Epithelial cell of proximal tubule (primary cell): ENCODE results near the gene THOC1. TPM values are rescaled to one million over a fixed set of nuclear protein-coding genes. Genes with fewer than 3 reads are reported as not detected.

ENCODE experiments used
- DNase-seq: peaks from one replicate; pipeline ENCODE4 v3.0.0-alpha.2; 2011; ENCODE audit warnings: low read depth
- H3K4me3 ChIP-seq: 2 replicates; pipeline ENCODE4 v1.5.1; 2011; ENCODE audit warnings: low read depth, mild to moderate bottlenecking, low read length
- total RNA-seq: library from RNA; depleted of rRNA; stranded (reverse); fragments of >200 nt; gene quantifications from 2 replicates; pipeline ENCODE4 v1.2.3, GENCODE V29; 2015
- TF ChIP-seq, protein P1 (sequence below): conservative IDR thresholded peaks from 2 replicates; pipeline ENCODE4 v1.5.1; 2012; ENCODE audit warnings: low read depth, mild to moderate bottlenecking, low read length

THOC1 gene
- total RNA-seq, 1 donor from 2014 or later = 30.6 TPM

DNA sequence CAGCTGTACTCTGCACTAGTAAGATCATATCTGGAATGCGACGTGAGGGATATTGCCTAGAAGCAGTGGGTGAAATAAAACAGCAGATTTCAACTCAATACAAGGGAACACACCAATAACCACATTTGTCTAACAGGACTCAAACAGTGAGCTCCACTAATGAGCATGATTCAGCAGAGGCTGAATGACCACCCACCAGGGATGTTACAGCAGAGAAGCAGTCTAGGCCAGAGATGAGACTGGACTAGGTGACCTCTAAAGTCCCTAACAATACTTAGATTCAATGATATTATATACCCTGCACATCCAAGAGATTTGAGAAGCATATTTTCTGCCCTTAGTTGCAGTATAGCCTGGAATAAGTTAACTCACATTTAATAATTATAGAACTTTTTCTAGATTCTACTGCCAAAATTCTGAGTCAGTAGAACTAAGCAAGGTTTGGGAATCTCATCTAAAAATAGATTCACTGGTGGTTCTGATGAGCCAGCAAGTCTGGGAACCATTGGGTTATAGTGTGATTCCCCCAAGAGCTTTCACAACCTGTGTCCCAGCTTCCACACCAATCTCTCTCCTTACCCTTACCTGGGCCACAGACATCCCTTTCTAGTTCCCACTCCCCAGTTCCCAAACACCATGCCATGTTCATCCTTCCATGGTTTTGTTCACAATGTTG lies 6.3 kb downstream of the THOC1 start:
- TF ChIP-seq, protein P1, sequence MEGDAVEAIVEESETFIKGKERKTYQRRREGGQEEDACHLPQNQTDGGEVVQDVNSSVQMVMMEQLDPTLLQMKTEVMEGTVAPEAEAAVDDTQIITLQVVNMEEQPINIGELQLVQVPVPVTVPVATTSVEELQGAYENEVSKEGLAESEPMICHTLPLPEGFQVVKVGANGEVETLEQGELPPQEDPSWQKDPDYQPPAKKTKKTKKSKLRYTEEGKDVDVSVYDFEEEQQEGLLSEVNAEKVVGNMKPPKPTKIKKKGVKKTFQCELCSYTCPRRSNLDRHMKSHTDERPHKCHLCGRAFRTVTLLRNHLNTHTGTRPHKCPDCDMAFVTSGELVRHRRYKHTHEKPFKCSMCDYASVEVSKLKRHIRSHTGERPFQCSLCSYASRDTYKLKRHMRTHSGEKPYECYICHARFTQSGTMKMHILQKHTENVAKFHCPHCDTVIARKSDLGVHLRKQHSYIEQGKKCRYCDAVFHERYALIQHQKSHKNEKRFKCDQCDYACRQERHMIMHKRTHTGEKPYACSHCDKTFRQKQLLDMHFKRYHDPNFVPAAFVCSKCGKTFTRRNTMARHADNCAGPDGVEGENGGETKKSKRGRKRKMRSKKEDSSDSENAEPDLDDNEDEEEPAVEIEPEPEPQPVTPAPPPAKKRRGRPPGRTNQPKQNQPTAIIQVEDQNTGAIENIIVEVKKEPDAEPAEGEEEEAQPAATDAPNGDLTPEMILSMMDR = no peak
- H3K4me3 ChIP-seq = no peak overlapping the region
- DNase-seq = no peak

DNA sequence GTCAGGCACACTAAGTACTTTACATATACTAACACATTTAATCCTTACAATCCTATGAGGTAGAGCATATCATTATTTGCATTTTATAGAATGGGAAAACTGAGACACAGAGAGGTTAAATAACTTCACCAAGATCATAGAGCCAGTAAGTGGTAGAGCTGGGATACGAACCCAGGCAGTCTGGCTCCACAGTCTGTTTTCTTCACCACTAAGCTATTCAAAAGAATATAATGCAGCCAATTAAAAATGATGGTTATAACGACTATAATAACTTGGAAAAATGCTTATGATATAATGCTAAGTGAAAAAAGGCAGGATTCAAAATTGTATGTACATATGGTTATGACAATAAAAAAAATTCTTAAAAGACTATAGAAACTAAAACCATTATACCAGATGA lies 7.3 kb downstream of the THOC1 start:
- TF ChIP-seq, protein P1 = no peak
- no peak overlapping the region for H3K4me3 ChIP-seq
- no peak for DNase-seq

DNA sequence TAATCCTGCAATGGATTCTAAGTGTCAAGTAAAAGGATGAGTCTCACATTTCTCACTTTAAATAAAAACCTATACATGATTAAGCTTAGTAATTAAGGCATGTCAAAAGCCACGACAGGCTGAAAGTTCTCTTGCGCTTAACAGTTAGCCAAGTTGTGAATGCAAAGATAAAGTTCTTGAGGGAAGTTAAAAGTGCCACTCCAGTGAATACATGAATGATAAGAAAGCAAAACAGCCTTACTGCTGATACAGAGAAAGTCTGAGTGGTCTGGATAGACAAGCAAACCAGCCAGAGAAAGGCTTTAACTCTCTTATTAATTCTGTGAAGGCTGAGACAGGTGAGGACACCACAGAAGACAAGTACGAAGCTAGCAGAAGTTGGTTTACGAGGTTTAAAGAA lies 12.7 kb downstream of the THOC1 start:
- DNase-seq = no peak

DNA sequence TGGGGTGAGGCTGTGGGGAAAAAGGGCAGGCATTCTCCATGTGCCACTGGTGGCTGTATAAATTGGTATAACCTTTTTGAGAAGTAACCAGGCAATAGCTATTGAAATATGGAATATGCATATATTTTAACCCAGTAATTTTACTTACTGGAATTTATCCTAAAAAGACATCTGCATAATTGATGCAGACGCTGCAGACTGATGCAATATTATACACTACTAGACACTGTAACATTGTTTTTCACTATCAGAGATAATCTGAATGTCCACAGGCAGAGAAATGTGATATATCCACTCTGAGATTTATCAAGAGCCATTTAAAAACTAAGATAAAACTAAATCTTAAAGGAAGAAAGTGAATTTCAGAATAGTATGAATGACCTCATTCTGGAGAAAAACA lies 14.7 kb downstream of the THOC1 start:
- TF ChIP-seq, protein P1 = no peak
- H3K4me3 ChIP-seq = no peak overlapping the region
- no peak for DNase-seq

More for the DNA sequence above, 12.7 kb downstream of the THOC1 start:
- TF ChIP-seq, protein P1 = no peak
- no peak overlapping the region for H3K4me3 ChIP-seq

DNA sequence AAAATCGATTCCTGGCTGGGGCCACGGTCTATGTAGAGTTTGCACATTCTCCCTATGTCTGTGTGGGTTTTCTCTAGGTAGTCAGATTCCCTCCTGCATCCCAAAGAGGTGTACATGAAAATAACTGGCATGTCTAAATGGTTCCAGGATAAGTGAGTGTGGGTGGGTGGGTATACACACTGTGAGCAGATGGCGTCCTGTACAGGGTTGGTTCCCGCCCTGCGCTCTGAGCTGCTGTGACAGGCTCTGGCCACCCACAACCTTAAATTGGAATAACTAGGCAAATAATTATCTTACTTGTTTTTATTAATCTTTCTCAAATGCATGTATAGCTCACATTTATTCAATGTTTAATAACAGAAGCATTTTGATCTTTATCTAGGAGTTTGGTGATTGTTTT lies 16.3 kb downstream of the THOC1 start:
- no peak overlapping the region for H3K4me3 ChIP-seq
- TF ChIP-seq, protein P1 = no peak
- DNase-seq = no peak

DNA sequence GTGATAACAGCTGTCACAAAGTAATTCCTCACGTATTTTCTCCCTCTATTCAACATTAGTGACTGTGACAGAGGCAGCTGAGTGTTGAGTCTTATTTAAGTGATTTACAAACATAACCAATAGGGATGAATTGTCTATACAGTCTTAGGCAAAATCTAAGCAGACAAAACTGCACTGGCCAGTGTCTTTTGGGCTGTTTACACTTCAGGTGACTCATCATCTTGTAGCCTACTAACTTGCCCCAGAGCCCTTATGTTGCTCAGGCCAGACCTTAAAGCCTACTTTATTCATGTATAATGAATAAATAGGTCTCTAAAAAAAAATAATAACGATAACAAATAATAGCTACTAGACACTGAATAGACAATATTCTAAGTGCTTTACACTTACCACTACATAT lies 17.2 kb downstream of the THOC1 start:
- DNase-seq = no peak
- TF ChIP-seq, protein P1 = no peak

DNA sequence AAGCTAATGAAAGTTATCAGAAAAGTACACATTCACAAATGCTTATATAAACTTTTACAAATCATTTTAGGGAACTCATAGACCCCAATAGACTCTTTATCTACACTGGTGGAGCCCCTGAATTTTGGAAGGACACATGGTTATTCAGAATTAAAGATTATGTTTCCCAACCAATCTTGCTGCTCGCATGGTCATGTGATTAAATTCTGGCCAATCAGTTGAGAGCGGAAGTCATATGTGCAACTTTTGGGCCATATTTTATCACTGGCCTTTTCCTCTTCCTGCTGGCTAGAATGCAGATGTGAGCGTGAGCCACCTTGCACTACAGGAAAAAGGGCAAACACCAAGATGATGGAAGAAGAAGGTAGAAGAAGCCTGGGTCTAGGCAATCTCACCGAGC lies 19.8 kb downstream of the THOC1 start:
- no peak for DNase-seq
- no peak overlapping the region for H3K4me3 ChIP-seq
- TF ChIP-seq, protein P1 = no peak

More for the DNA sequence above, 17.2 kb downstream of the THOC1 start:
- no peak overlapping the region for H3K4me3 ChIP-seq
